Measurements from ENCODE around the gene APOL2. TPM values are rescaled to one million over a fixed set of nuclear protein-coding genes. Genes with fewer than 3 reads are reported as not detected.

APOL2 gene
- total RNA-seq = 10 to 100 TPM; 51.3 to 63.0 TPM
- 10 to 100 TPM; 29.0 to 40.8 (median 31.3) TPM for polyA plus RNA-seq (ENCODE audit: insufficient read length in 6 of 6)
- long read RNA-seq, donor 1, partial matches to known transcripts = 0 of 2 reads
- long read RNA-seq, donor 1, other reads (novel, unspliced or antisense) = 0 of 2 reads
- long read RNA-seq, donor 2, transcript APOL2-202 (5 exons, 2,551 nt) = major isoform, 7 of 7 reads
- long read RNA-seq, donor 2, partial matches to known transcripts = 0 of 7 reads
- long read RNA-seq, donor 2, other reads (novel, unspliced or antisense) = 0 of 7 reads
- long read RNA-seq, donor 3, partial matches to known transcripts = 0 of 4 reads
- long read RNA-seq, donor 3, other reads (novel, unspliced or antisense) = 0 of 4 reads
- long read RNA-seq, donor 4, transcript APOL2-202 (5 exons, 2,551 nt) = major isoform, 26 of 36 reads
- long read RNA-seq, donor 4, partial matches to known transcripts = 0 of 36 reads
- long read RNA-seq, donor 4, other reads (novel, unspliced or antisense) = 10 of 36 reads
- long read RNA-seq, donor 5, partial matches to known transcripts = 11 of 13 reads
- long read RNA-seq, donor 5, other reads (novel, unspliced or antisense) = 0 of 13 reads
- long read RNA-seq, donor 6, partial matches to known transcripts = 0 of 5 reads
- long read RNA-seq, donor 6, other reads (novel, unspliced or antisense) = 0 of 5 reads
- long read RNA-seq, donor 7, partial matches to known transcripts = 0 of 1 reads
- long read RNA-seq, donor 7, other reads (novel, unspliced or antisense) = 0 of 1 reads
- long read RNA-seq, donor 8, transcript APOL2-202 (5 exons, 2,551 nt) = major isoform, 7 of 7 reads
- long read RNA-seq, donor 8, partial matches to known transcripts = 0 of 7 reads
- long read RNA-seq, donor 8, other reads (novel, unspliced or antisense) = 0 of 7 reads
- long read RNA-seq, donor 9 = 0 reads
- long read RNA-seq, donor 10, transcript APOL2-202 (5 exons, 2,551 nt) = major isoform, 8 of 14 reads
- long read RNA-seq, donor 10, partial matches to known transcripts = 0 of 14 reads
- long read RNA-seq, donor 10, other reads (novel, unspliced or antisense) = 6 of 14 reads
- long read RNA-seq, donor 11, transcript APOL2-202 (5 exons, 2,551 nt) = major isoform, 6 of 7 reads
- long read RNA-seq, donor 11, partial matches to known transcripts = 0 of 7 reads
- long read RNA-seq, donor 11, other reads (novel, unspliced or antisense) = 0 of 7 reads
- long read RNA-seq, donor 12, partial matches to known transcripts = 0 of 4 reads
- long read RNA-seq, donor 12, other reads (novel, unspliced or antisense) = 0 of 4 reads

GRCh38 chr22:36239401-36240171 is at the start of gene APOL2:
Gene APOL2 (minus strand): TSS chr22:36239527. CDS start chr22:36233162, 6,365 bp downstream.
- Histone ChIP-seq H3K27ac (peak within 1 kb of the TSS; percentile 90 to 93), H3K36me3 (peaks cover 0 to 17% of the 10 kb centered on the region in 2 donors), H3K4me1 (peaks cover 32 to 47% of the 10 kb centered on the region in 2 donors), H3K4me3 (peak within 1 kb of the TSS; percentile 65 to 93), H3K9me3 (no peaks in the 10 kb centered on the region), H3K27me3 (no peaks in the 10 kb centered on the region)
- peak; percentile 46 to 67 for TF ChIP-seq CTCF (IDR thresholded peaks at IDR 0.05)
- ATAC-seq (peak; percentile 96), DNase-seq (peak; percentile 87 to 95 (median 93))
- intact Hi-C loops (cut with DNase I) = no loop called here

GRCh38 chr22:36288571-36289405 is 49.5 kb upstream of the APOL2 start:
- DNase-seq (peak in 2 of 4 donors; percentile 29 to 60), ATAC-seq (no peak)
- Histone ChIP-seq H3K9me3 (no peaks in the 10 kb centered on the region), H3K4me1 (peaks cover 0 to 4% of the 10 kb centered on the region in 2 donors), H3K27ac (no peak overlapping the region), H3K27me3 (no peaks in the 10 kb centered on the region), H3K4me3 (no peak overlapping the region), H3K36me3 (peaks cover 15 to 100% of the 10 kb centered on the region in 2 donors)
- TF ChIP-seq CTCF (IDR thresholded peaks at IDR 0.05) = no peak
- intact Hi-C loops (cut with DNase I) = no loop called here

GRCh38 chr22:36287881-36288515 is 48.7 kb upstream of the APOL2 start:
- no peak overlapping the region for H3K27ac ChIP-seq
- intact Hi-C loops (cut with DNase I) = no loop called here
- peaks cover 0 to 4% of the 10 kb centered on the region in 2 donors for H3K4me1 ChIP-seq
- no peak for TF ChIP-seq CTCF (IDR thresholded peaks at IDR 0.05)
- no peaks in the 10 kb centered on the region for H3K9me3 ChIP-seq
- H3K36me3 ChIP-seq = peaks cover 12 to 100% of the 10 kb centered on the region in 2 donors
- no peaks in the 10 kb centered on the region for H3K27me3 ChIP-seq
- no peak for ATAC-seq
- no peak overlapping the region for H3K4me3 ChIP-seq
- DNase-seq = peak in 1 of 4 donors; percentile 68

Measured in left lung (tissue), 14 donors.